IMR-90 (cell line): ENCODE data around the gene LEMD3. TPM values are rescaled to one million over a fixed set of nuclear protein-coding genes. Genes with fewer than 3 reads are reported as not detected.

Experiments
- ATAC-seq: fragments of 200-7000 bp; cut with Tn5 transposase; 2 replicates; pipeline ENCODE4 v1.9.1; 2020; ENCODE audit warnings: low read depth, mild to moderate bottlenecking, moderate library complexity
- BruUV-seq: library from RNA; stranded (reverse); fragments of 400-500 nt; replicated peaks from 2 replicates; lab custom pipeline; 2021; lab: Mats Ljungman, UMichigan
- CTCF ChIA-PET: fragments of 300-600 bp; formaldehyde crosslinking; extraction: SDS; loops from one replicate; lab custom pipeline; 2021; ENCODE audit warnings: antibody characterized with exemption; lab: Yijun Ruan, JAX
- POLR2A ChIA-PET: fragments of 300-600 bp; sonication (Branson Sonifier 250); formaldehyde crosslinking; loops from one replicate; lab custom pipeline; 2022; ENCODE audit warnings: antibody characterized with exemption; ENCODE audit not compliant: unreplicated experiment; lab: Charles Lee
- DNase-seq: peaks from one replicate; pipeline ENCODE4 v3.0.0; 2013
- H2AFZ ChIP-seq: replicated peaks from 2 replicates; pipeline ENCODE3; 2013; ENCODE audit warnings: low read length, mild to moderate bottlenecking; ENCODE audit not compliant: poor library complexity
- H2AK5ac ChIP-seq: 2 replicates; pipeline ENCODE4 v1.6.1; 2013; ENCODE audit warnings: low read depth, low read length, inconsistent platforms
- H2AK9ac ChIP-seq: replicated peaks from 2 replicates; pipeline ENCODE3; 2013; ENCODE audit warnings: mild to moderate bottlenecking, low read depth, low read length, moderate library complexity; ENCODE audit not compliant: poor library complexity
- H2BK120ac ChIP-seq: 2 replicates; pipeline ENCODE4 v1.6.1; 2013; ENCODE audit warnings: low read depth, low read length, inconsistent platforms
- H2BK15ac ChIP-seq: 3 replicates; pipeline ENCODE4 v1.6.1; 2013; ENCODE audit warnings: low read depth, low read length, inconsistent platforms
- H2BK20ac ChIP-seq: 2 replicates; pipeline ENCODE4 v1.6.1; 2013; ENCODE audit warnings: low read depth, mild to moderate bottlenecking, inconsistent platforms, low read length, moderate library complexity
- H2BK5ac ChIP-seq: 2 replicates; pipeline ENCODE4 v1.6.1; 2013; ENCODE audit warnings: mild to moderate bottlenecking, low read depth, low read length, inconsistent platforms; ENCODE audit not compliant: poor library complexity, severe bottlenecking
- H3K14ac ChIP-seq: replicated peaks from 2 replicates; pipeline ENCODE4 v1.6.1; 2013; ENCODE audit warnings: low read depth, low read length, inconsistent platforms
- H3K18ac ChIP-seq: 2 replicates; pipeline ENCODE4 v1.6.1; 2013; ENCODE audit warnings: low read depth, low read length, control low read depth
- H3K23ac ChIP-seq: 2 replicates; pipeline ENCODE4 v1.6.1; 2013; ENCODE audit warnings: low read depth, low read length, inconsistent platforms
- H3K27ac ChIP-seq: 2 replicates; pipeline ENCODE4 v1.5.1; 2013; ENCODE audit warnings: mild to moderate bottlenecking, control low read depth, low read length; ENCODE audit not compliant: insufficient read depth
- H3K27me3 ChIP-seq: 2 replicates; pipeline ENCODE4 v1.6.1; 2013; ENCODE audit warnings: low read length; ENCODE audit not compliant: control insufficient read depth, insufficient read depth
- H3K36me3 ChIP-seq: 2 replicates; pipeline ENCODE4 v1.6.1; 2013; ENCODE audit warnings: low read length, mixed read lengths; ENCODE audit not compliant: control insufficient read depth, insufficient read depth
- H3K4ac ChIP-seq: 2 replicates; pipeline ENCODE4 v1.6.1; 2013; ENCODE audit warnings: low read depth, low read length, inconsistent platforms
- H3K4me1 ChIP-seq: 2 replicates; pipeline ENCODE4 v1.6.1; 2013; ENCODE audit warnings: low read length, mixed read lengths; ENCODE audit not compliant: control insufficient read depth, insufficient read depth
- H3K4me2 ChIP-seq: 2 replicates; pipeline ENCODE4 v1.6.1; 2013; ENCODE audit warnings: low read depth, mild to moderate bottlenecking, control low read depth, low read length, moderate library complexity
- H3K4me3 ChIP-seq: 2 replicates; pipeline ENCODE4 v1.5.1; 2013; ENCODE audit warnings: low read depth, mild to moderate bottlenecking, control low read depth, low read length, moderate library complexity; ENCODE audit not compliant: insufficient read depth
- H3K56ac ChIP-seq: 2 replicates; pipeline ENCODE4 v1.6.1; 2013; ENCODE audit warnings: low read length, inconsistent platforms; ENCODE audit not compliant: insufficient read depth; ENCODE audit errors: extremely low read depth
- H3K79me1 ChIP-seq, 2 experiments: 2 replicates each; pipeline ENCODE4 v1.6.1; 2013; ENCODE audit warnings: low read length in 2 of 2, inconsistent platforms in 1 of 2, low read depth in 1 of 2
- H3K9ac ChIP-seq: 2 replicates; pipeline ENCODE4 v1.6.1; 2013; ENCODE audit warnings: low read depth, low read length, control low read depth
- H3K9me1 ChIP-seq: 2 replicates; pipeline ENCODE4 v1.6.1; 2013; ENCODE audit warnings: low read length, inconsistent platforms; ENCODE audit not compliant: insufficient read depth
- H3K9me3 ChIP-seq: 2 replicates; pipeline ENCODE4 v1.6.1; 2013; ENCODE audit warnings: low read length; ENCODE audit not compliant: control insufficient read depth, insufficient read depth
- H4K20me1 ChIP-seq: 2 replicates; pipeline ENCODE4 v1.6.1; 2013; ENCODE audit warnings: low read length, inconsistent platforms; ENCODE audit not compliant: insufficient read depth
- H4K5ac ChIP-seq: 2 replicates; pipeline ENCODE4 v1.6.1; 2013; ENCODE audit warnings: mild to moderate bottlenecking, low read depth, low read length, control low read depth
- H4K8ac ChIP-seq, 2 experiments: 2 replicates each; pipeline ENCODE4 v1.6.1; 2013; ENCODE audit warnings: low read depth in 2 of 2, low read length in 2 of 2, control low read depth in 1 of 2, inconsistent platforms in 1 of 2
- H4K91ac ChIP-seq: 2 replicates; pipeline ENCODE4 v1.6.1; 2013; ENCODE audit warnings: low read depth, low read length, inconsistent platforms; ENCODE audit not compliant: insufficient read depth
- BHLHE40 ChIP-seq: fragments of 150-350 bp; IDR thresholded peaks from 2 replicates; pipeline ENCODE4 v1.6.1; 2016; ENCODE audit warnings: mild to moderate bottlenecking, low read depth, low read length
- CEBPB ChIP-seq: IDR thresholded peaks from 2 replicates; pipeline ENCODE4 v1.6.1; 2012; ENCODE audit warnings: low read depth, low read length, improper control_type of control experiment
- CHD1 ChIP-seq: IDR thresholded peaks from 2 replicates; pipeline ENCODE4 v1.6.1; 2012; ENCODE audit warnings: low read depth, low read length, improper control_type of control experiment
- FOS ChIP-seq: fragments of 150-350 bp; IDR thresholded peaks from 2 replicates; pipeline ENCODE4 v1.6.1; 2016; ENCODE audit warnings: low read depth, low read length
- MAFK ChIP-seq: IDR thresholded peaks from 2 replicates; pipeline ENCODE4 v1.6.1; 2012; ENCODE audit warnings: low read depth, low read length, improper control_type of control experiment
- MAZ ChIP-seq: IDR thresholded peaks from 2 replicates; pipeline ENCODE4 v1.6.1; 2012; ENCODE audit warnings: low read depth, mild to moderate bottlenecking, low read length, improper control_type of control experiment, moderate library complexity, borderline replicate concordance
- MXI1 ChIP-seq: IDR thresholded peaks from 2 replicates; pipeline ENCODE4 v1.6.1; 2012; ENCODE audit warnings: low read depth, mild to moderate bottlenecking, low read length, moderate library complexity, borderline replicate concordance
- NFE2L2 ChIP-seq: fragments of 150-350 bp; IDR thresholded peaks from 2 replicates; pipeline ENCODE4 v1.6.1; 2016; ENCODE audit warnings: low read depth, mild to moderate bottlenecking, low read length
- POLR2A ChIP-seq: IDR thresholded peaks from 2 replicates; pipeline ENCODE4 v1.6.1; 2012; ENCODE audit warnings: mild to moderate bottlenecking, low read depth, low read length
- RAD21 ChIP-seq: IDR thresholded peaks from 2 replicates; pipeline ENCODE4 v1.6.1; 2012; ENCODE audit warnings: low read length, improper control_type of control experiment
- RCOR1 ChIP-seq: IDR thresholded peaks from 2 replicates; pipeline ENCODE4 v1.6.1; 2012; ENCODE audit warnings: mild to moderate bottlenecking, low read length, improper control_type of control experiment; ENCODE audit not compliant: insufficient replicate concordance
- RFX5 ChIP-seq: IDR thresholded peaks from 2 replicates; pipeline ENCODE4 v1.8.0; 2012; ENCODE audit warnings: low read depth, mild to moderate bottlenecking, low read length, moderate library complexity
- SMC3 ChIP-seq: fragments of 150-350 bp; IDR thresholded peaks from 2 replicates; pipeline ENCODE4 v1.6.1; 2016; ENCODE audit warnings: low read depth, mild to moderate bottlenecking, antibody characterized with exemption, low read length, moderate library complexity
- WGBS, 2 experiments: methylation state at CpG; one replicate each; pipeline versions ENCODE4 v1.1.5 to v1.1.7; 2013; ENCODE audit warnings: missing lambda C conversion rate in 2 of 2; ENCODE audit not compliant: insufficient read length in 1 of 2; ENCODE audit errors: extremely low coverage in 2 of 2; 5-methylcytosine and 5-hydroxymethylcytosine counted together
- dilution Hi-C: fragments of 300-500 bp; cut with HindIII; formaldehyde crosslinking; loops from one replicate; pipeline ENCODE4 v1.14.3; 2018; ENCODE audit warnings: low sequenced_read_pairs; ENCODE audit not compliant: unreplicated experiment
- in situ Hi-C: fragments of 300-500 bp; cut with MboI; formaldehyde crosslinking; loops from 3 replicates; pipeline ENCODE4 v1.14.3; 2019; ENCODE audit warnings: low sequenced_read_pairs, inconsistent platforms, mixed read lengths
- intact Hi-C: fragments of 100-400 bp; cut with micrococcal nuclease; formaldehyde crosslinking; loops from 2 replicates; pipeline ENCODE4 v1.10.0; 2022
- polyA plus RNA-seq, 3 experiments: library from polyadenylated mRNA; depleted of rRNA; stranded (reverse); fragments of >200 nt; gene quantifications; 2 replicates each; pipeline ENCODE4 v1.2.3, GENCODE V29; 2012; ENCODE audit warnings: low replicate concordance in 1 of 3
- total RNA-seq: library from RNA; depleted of rRNA; stranded (reverse); fragments of >200 nt; gene quantifications from 2 replicates; pipeline ENCODE4 v1.2.3, GENCODE V29; 2012
- TF ChIP-seq, protein P1 (sequence below): conservative IDR thresholded peaks from 2 replicates; pipeline ENCODE4 v1.5.1; 2012; ENCODE audit warnings: mild to moderate bottlenecking, low read depth, low read length, improper control_type of control experiment
- TF ChIP-seq, protein P2 (sequence below): fragments of 150-350 bp; IDR thresholded peaks from 2 replicates; pipeline ENCODE4 v1.6.1; 2017; ENCODE audit warnings: mild to moderate bottlenecking, antibody characterized with exemption, low read length, low read depth
- TF ChIP-seq, protein P3 (sequence below): fragments of 150-350 bp; IDR thresholded peaks from 2 replicates; pipeline ENCODE4 v1.6.1; 2016; ENCODE audit warnings: low read depth, mild to moderate bottlenecking, low read length, moderate library complexity, borderline replicate concordance

The LEMD3 gene
- total and polyA plus RNA-seq, 2 of the 4 experiments (the other 2 are of a cell fraction): 5.5 to 9.9 TPM

DNA sequence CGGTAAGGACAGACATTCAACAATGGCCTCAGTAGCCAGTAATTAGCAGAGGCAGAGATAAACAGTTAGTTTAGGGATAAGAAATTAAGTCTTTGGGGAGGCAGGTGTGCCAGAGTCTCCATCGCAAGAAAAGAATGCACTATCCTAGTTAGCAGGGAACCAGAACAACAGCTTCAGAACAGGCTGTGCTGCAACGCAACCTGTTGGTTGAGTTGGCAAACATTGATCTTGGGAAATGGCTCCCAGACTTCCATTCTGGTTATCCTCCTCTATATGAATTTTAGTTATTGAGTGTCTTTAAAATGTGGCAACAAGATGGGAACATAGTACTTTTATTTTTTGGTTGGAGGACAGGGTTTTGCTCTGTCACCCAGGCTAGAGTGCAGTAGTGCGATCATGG, 12.3 kb upstream of the LEMD3 start:
- TF ChIP-seq SMC3 (no peak), MXI1 (no peak), BHLHE40 (no peak), RAD21 (no peak), MAFK (no peak), CEBPB (no peak), RFX5 (no peak), POLR2A (no peak), RCOR1 (no peak), FOS (no peak), CHD1 (no peak), MAZ (no peak), NFE2L2 (no peak)
- TF ChIP-seq, protein P1, sequence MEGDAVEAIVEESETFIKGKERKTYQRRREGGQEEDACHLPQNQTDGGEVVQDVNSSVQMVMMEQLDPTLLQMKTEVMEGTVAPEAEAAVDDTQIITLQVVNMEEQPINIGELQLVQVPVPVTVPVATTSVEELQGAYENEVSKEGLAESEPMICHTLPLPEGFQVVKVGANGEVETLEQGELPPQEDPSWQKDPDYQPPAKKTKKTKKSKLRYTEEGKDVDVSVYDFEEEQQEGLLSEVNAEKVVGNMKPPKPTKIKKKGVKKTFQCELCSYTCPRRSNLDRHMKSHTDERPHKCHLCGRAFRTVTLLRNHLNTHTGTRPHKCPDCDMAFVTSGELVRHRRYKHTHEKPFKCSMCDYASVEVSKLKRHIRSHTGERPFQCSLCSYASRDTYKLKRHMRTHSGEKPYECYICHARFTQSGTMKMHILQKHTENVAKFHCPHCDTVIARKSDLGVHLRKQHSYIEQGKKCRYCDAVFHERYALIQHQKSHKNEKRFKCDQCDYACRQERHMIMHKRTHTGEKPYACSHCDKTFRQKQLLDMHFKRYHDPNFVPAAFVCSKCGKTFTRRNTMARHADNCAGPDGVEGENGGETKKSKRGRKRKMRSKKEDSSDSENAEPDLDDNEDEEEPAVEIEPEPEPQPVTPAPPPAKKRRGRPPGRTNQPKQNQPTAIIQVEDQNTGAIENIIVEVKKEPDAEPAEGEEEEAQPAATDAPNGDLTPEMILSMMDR: no peak
- TF ChIP-seq, protein P2, sequence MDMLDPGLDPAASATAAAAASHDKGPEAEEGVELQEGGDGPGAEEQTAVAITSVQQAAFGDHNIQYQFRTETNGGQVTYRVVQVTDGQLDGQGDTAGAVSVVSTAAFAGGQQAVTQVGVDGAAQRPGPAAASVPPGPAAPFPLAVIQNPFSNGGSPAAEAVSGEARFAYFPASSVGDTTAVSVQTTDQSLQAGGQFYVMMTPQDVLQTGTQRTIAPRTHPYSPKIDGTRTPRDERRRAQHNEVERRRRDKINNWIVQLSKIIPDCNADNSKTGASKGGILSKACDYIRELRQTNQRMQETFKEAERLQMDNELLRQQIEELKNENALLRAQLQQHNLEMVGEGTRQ: no peak
- TF ChIP-seq, protein P3, sequence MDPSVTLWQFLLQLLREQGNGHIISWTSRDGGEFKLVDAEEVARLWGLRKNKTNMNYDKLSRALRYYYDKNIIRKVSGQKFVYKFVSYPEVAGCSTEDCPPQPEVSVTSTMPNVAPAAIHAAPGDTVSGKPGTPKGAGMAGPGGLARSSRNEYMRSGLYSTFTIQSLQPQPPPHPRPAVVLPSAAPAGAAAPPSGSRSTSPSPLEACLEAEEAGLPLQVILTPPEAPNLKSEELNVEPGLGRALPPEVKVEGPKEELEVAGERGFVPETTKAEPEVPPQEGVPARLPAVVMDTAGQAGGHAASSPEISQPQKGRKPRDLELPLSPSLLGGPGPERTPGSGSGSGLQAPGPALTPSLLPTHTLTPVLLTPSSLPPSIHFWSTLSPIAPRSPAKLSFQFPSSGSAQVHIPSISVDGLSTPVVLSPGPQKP: no peak
- no peak overlapping the region for H2BK5ac ChIP-seq
- H4K5ac ChIP-seq: no peak overlapping the region
- H3K27me3 ChIP-seq: peaks cover 14% of the 10 kb centered on the region
- in situ Hi-C loops (no loop called here), intact Hi-C loops (no loop called here), dilution Hi-C loops (no loop called here)
- ChIA-PET POLR2A (no interaction called here), CTCF (no interaction called here)
- no peak overlapping the region for H2AK5ac ChIP-seq
- no peaks in the 10 kb centered on the region for H3K79me1 ChIP-seq
- no peak overlapping the region for H4K91ac ChIP-seq
- H3K4me1 ChIP-seq: no peaks in the 10 kb centered on the region
- 83% methylated on average over 1 of the region's 4 CpGs; no CpG with 5 or more reads in 1 of the 2 experiments for WGBS, 2 experiments
- no peaks in the 10 kb centered on the region for H3K36me3 ChIP-seq
- no peak overlapping the region for H3K9ac ChIP-seq
- no peaks in the 10 kb centered on the region for H4K20me1 ChIP-seq
- H3K9me3 ChIP-seq: no peaks in the 10 kb centered on the region
- H3K56ac ChIP-seq: no peak overlapping the region
- no peaks in the 10 kb centered on the region for H3K9me1 ChIP-seq
- no peak overlapping the region for H3K23ac ChIP-seq
- no TSS peak for BruUV-seq
- H2AK9ac ChIP-seq: no peak overlapping the region
- H4K8ac ChIP-seq: no peak overlapping the region
- H3K14ac ChIP-seq: no peak overlapping the region
- ATAC-seq (no peak), DNase-seq (no peak)
- H3K4me3 ChIP-seq: no peak overlapping the region
- H2BK120ac ChIP-seq: no peak overlapping the region
- H3K18ac ChIP-seq: no peak overlapping the region
- H2BK15ac ChIP-seq: no peak overlapping the region
- no peak overlapping the region for H3K27ac ChIP-seq
- no peak overlapping the region for H2AFZ ChIP-seq
- no peak overlapping the region for H3K4ac ChIP-seq
- no peak overlapping the region for H2BK20ac ChIP-seq
- H3K4me2 ChIP-seq: no peak overlapping the region
